ENCODE results near the gene KLHDC3. TPM values are rescaled to one million over a fixed set of nuclear protein-coding genes. Genes with fewer than 3 reads are reported as not detected.

The KLHDC3 gene, protein sequence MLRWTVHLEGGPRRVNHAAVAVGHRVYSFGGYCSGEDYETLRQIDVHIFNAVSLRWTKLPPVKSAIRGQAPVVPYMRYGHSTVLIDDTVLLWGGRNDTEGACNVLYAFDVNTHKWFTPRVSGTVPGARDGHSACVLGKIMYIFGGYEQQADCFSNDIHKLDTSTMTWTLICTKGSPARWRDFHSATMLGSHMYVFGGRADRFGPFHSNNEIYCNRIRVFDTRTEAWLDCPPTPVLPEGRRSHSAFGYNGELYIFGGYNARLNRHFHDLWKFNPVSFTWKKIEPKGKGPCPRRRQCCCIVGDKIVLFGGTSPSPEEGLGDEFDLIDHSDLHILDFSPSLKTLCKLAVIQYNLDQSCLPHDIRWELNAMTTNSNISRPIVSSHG
- total RNA-seq (ENCODE audit: low replicate concordance), result 96.4 and 104 TPM in 2 replicates
- long read RNA-seq, transcript KLHDC3-202 (11 exons, 1,909 nt), result major isoform, 92 of 107 reads
- long read RNA-seq, partial matches to known transcripts, result 8 of 107 reads
- long read RNA-seq, other reads (novel, unspliced or antisense), result 6 of 107 reads

- H3K36me3 Mint-ChIP-seq, result peaks cover 8% of the 10 kb centered on the region
- no peaks in the 10 kb centered on the region for H3K9me3 Mint-ChIP-seq
- DNase-seq (ENCODE audit: extremely low spot score, unreplicated experiment), result peak; percentile 99
- H3K27ac Mint-ChIP-seq, result peak within 1 kb of the TSS; percentile 92
- no peaks in the 10 kb centered on the region for H3K27me3 Mint-ChIP-seq
- peaks cover 26% of the 10 kb centered on the region for H3K4me1 Mint-ChIP-seq (ENCODE audit: unreplicated experiment)
- TF ChIP-seq, protein P1, sequence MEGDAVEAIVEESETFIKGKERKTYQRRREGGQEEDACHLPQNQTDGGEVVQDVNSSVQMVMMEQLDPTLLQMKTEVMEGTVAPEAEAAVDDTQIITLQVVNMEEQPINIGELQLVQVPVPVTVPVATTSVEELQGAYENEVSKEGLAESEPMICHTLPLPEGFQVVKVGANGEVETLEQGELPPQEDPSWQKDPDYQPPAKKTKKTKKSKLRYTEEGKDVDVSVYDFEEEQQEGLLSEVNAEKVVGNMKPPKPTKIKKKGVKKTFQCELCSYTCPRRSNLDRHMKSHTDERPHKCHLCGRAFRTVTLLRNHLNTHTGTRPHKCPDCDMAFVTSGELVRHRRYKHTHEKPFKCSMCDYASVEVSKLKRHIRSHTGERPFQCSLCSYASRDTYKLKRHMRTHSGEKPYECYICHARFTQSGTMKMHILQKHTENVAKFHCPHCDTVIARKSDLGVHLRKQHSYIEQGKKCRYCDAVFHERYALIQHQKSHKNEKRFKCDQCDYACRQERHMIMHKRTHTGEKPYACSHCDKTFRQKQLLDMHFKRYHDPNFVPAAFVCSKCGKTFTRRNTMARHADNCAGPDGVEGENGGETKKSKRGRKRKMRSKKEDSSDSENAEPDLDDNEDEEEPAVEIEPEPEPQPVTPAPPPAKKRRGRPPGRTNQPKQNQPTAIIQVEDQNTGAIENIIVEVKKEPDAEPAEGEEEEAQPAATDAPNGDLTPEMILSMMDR (conservative IDR thresholded peaks at IDR 0.05), result no peak
- H3K4me3 Mint-ChIP-seq, result peak within 1 kb of the TSS; percentile 98
Observed at GRCh38 chr6:43013843-43014433, at the start of gene KLHDC3, which contains the start of gene MEA1. Gene KLHDC3 (plus strand): TSS chr6:43014249. CDS start chr6:43017193, 2,944 bp downstream. Gene MEA1 (minus strand): TSS chr6:43013946. CDS start chr6:43013813, 133 bp downstream.

DNA sequence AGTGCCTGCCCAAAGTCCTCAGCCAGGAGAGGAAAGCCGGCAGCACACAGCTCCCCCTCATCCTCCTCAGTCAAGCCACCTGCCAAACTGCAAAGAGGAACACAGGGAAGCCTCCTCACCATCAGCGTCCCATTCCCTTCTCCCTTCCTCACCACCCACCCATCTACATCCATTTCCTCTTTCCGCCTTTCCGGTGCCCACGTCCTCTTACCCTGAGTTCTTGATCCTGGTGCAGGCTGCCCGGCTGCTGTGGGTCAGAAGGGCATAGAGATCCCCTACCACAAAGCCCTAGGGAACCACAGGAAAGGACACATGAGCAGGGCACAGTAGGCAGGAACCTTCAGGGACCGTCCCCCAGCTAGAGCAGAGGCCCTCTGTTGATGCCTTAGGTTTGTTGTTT, 47.5 kb upstream of the KLHDC3 start:
- TF ChIP-seq, protein P1 (conservative IDR thresholded peaks at IDR 0.05), result no peak
- Mint-ChIP-seq H3K4me1 (ENCODE audit: unreplicated experiment) (no peaks in the 10 kb centered on the region), H3K36me3 (peaks cover 1% of the 10 kb centered on the region), H3K27me3 (peaks cover 4% of the 10 kb centered on the region), H3K4me3 (no peak overlapping the region), H3K27ac (no peak overlapping the region), H3K9me3 (no peaks in the 10 kb centered on the region)
- no peak for DNase-seq (ENCODE audit: extremely low spot score, unreplicated experiment)

DNA sequence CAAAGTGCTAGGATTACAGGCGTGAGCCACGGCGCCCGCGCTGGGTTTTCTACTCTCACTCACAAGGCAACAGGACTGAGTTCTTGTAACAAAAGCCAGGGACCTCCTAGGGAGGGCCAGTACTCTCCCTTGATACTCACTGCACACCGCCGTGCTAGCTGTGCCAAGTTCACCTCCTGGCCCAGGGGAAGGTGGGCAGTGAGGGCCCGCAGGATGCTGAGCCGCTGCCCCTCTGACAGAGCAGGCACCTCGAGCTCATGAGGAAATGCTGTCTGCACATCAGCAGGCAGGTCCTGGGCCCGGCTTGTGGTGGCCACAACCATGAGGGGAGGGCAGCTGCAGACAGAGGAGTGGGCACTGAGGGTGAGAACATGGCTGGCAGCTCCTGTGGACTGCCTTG, 46.8 kb upstream of the KLHDC3 start:
- peaks cover 2% of the 10 kb centered on the region for H3K27me3 Mint-ChIP-seq
- H3K9me3 Mint-ChIP-seq, result no peaks in the 10 kb centered on the region
- no peak overlapping the region for H3K27ac Mint-ChIP-seq
- H3K4me1 Mint-ChIP-seq (ENCODE audit: unreplicated experiment), result no peaks in the 10 kb centered on the region
- TF ChIP-seq, protein P1 (conservative IDR thresholded peaks at IDR 0.05), result no peak
- no peak for DNase-seq (ENCODE audit: extremely low spot score, unreplicated experiment)
- H3K4me3 Mint-ChIP-seq, result no peak overlapping the region
- peaks cover 3% of the 10 kb centered on the region for H3K36me3 Mint-ChIP-seq

- Mint-ChIP-seq H3K9me3 (no peaks in the 10 kb centered on the region), H3K4me1 (ENCODE audit: unreplicated experiment) (no peaks in the 10 kb centered on the region), H3K27me3 (no peaks in the 10 kb centered on the region), H3K4me3 (no peak overlapping the region), H3K27ac (no peak overlapping the region), H3K36me3 (peaks cover 3% of the 10 kb centered on the region)
- no peak for DNase-seq (ENCODE audit: extremely low spot score, unreplicated experiment)
- TF ChIP-seq, protein P1 (conservative IDR thresholded peaks at IDR 0.05), result no peak
Observed at GRCh38 chr6:42968126-42968701, 45.8 kb upstream of the KLHDC3 start.

GRCh38 chr6:42968783-42969182, 45.3 kb upstream of the KLHDC3 start:
- no peak for DNase-seq (ENCODE audit: extremely low spot score, unreplicated experiment)
- Mint-ChIP-seq H3K36me3 (peaks cover 3% of the 10 kb centered on the region), H3K27ac (no peak overlapping the region), H3K4me1 (ENCODE audit: unreplicated experiment) (no peaks in the 10 kb centered on the region), H3K27me3 (no peaks in the 10 kb centered on the region), H3K4me3 (no peak overlapping the region), H3K9me3 (no peaks in the 10 kb centered on the region)
- TF ChIP-seq, protein P1 (conservative IDR thresholded peaks at IDR 0.05), result no peak
